Measurements from ENCODE around the gene CA10. TPM values are rescaled to one million over a fixed set of nuclear protein-coding genes. Genes with fewer than 3 reads are reported as not detected.

CA10 gene
- total RNA-seq, 1 experiment from 2014 or later = not detected

GRCh38 chr17:51842763-51843162 lies 315.8 kb downstream of the CA10 start:
- in situ Hi-C loops (cut with HindIII; ENCODE audit: low sequenced_read_pairs) = no loop called here
- no peak for DNase-seq (ENCODE audit: low spot score)

- DNase-seq (ENCODE audit: low spot score) = no peak
- in situ Hi-C loops (cut with HindIII; ENCODE audit: low sequenced_read_pairs) = no loop called here
Measured at GRCh38 chr17:51841669-51842068, 316.8 kb downstream of the CA10 start.

- no peak for DNase-seq (ENCODE audit: low spot score)
- in situ Hi-C loops (cut with HindIII; ENCODE audit: low sequenced_read_pairs) = no loop called here
Measured at GRCh38 chr17:51840688-51841087, 317.8 kb downstream of the CA10 start.

GRCh38 chr17:51833620-51834019 lies 324.9 kb downstream of the CA10 start:
- in situ Hi-C loops (cut with HindIII; ENCODE audit: low sequenced_read_pairs) = no loop called here
- no peak for DNase-seq (ENCODE audit: low spot score)

- in situ Hi-C loops (cut with HindIII; ENCODE audit: low sequenced_read_pairs) = no loop called here
- DNase-seq (ENCODE audit: low spot score) = no peak
Measured at GRCh38 chr17:51833045-51833444, 325.5 kb downstream of the CA10 start.

- no peak for DNase-seq (ENCODE audit: low spot score)
- in situ Hi-C loops (cut with HindIII; ENCODE audit: low sequenced_read_pairs) = no loop called here
Measured at GRCh38 chr17:51830886-51831285, 327.6 kb downstream of the CA10 start.

- DNase-seq (ENCODE audit: low spot score) = no peak
- in situ Hi-C loops (cut with HindIII; ENCODE audit: low sequenced_read_pairs) = no loop called here
Measured at GRCh38 chr17:51830451-51830850, 328.1 kb downstream of the CA10 start.

GRCh38 chr17:51828901-51829300 lies 329.6 kb downstream of the CA10 start:
- in situ Hi-C loops (cut with HindIII; ENCODE audit: low sequenced_read_pairs) = no loop called here
- DNase-seq (ENCODE audit: low spot score) = no peak

GRCh38 chr17:51827140-51827539 lies 331.4 kb downstream of the CA10 start:
- in situ Hi-C loops (cut with HindIII; ENCODE audit: low sequenced_read_pairs) = no loop called here
- no peak for DNase-seq (ENCODE audit: low spot score)

GRCh38 chr17:51820766-51821165 lies 337.7 kb downstream of the CA10 start:
- in situ Hi-C loops (cut with HindIII; ENCODE audit: low sequenced_read_pairs) = no loop called here
- DNase-seq (ENCODE audit: low spot score) = no peak

- no peak for DNase-seq (ENCODE audit: low spot score)
- in situ Hi-C loops (cut with HindIII; ENCODE audit: low sequenced_read_pairs) = no loop called here
Measured at GRCh38 chr17:51820252-51820651, 338.3 kb downstream of the CA10 start.

GRCh38 chr17:51819341-51820219 lies 338.9 kb downstream of the CA10 start:
- in situ Hi-C loops (cut with HindIII; ENCODE audit: low sequenced_read_pairs) = no loop called here
- DNase-seq (ENCODE audit: low spot score) = peak; percentile 55

- in situ Hi-C loops (cut with HindIII; ENCODE audit: low sequenced_read_pairs) = no loop called here
- no peak for DNase-seq (ENCODE audit: low spot score)
Measured at GRCh38 chr17:51818777-51819176, 339.7 kb downstream of the CA10 start.

- in situ Hi-C loops (cut with HindIII; ENCODE audit: low sequenced_read_pairs) = no loop called here
- no peak for DNase-seq (ENCODE audit: low spot score)
Measured at GRCh38 chr17:51817955-51818354, 340.6 kb downstream of the CA10 start.

GRCh38 chr17:51817117-51817516 lies 341.4 kb downstream of the CA10 start:
- no peak for DNase-seq (ENCODE audit: low spot score)
- in situ Hi-C loops (cut with HindIII; ENCODE audit: low sequenced_read_pairs) = no loop called here

GRCh38 chr17:51815097-51815496 lies 343.4 kb downstream of the CA10 start:
- no peak for DNase-seq (ENCODE audit: low spot score)
- in situ Hi-C loops (cut with HindIII; ENCODE audit: low sequenced_read_pairs) = no loop called here

GRCh38 chr17:51814521-51814920 lies 344.0 kb downstream of the CA10 start:
- in situ Hi-C loops (cut with HindIII; ENCODE audit: low sequenced_read_pairs) = no loop called here
- no peak for DNase-seq (ENCODE audit: low spot score)

- in situ Hi-C loops (cut with HindIII; ENCODE audit: low sequenced_read_pairs) = no loop called here
- peak; percentile 57 for DNase-seq (ENCODE audit: low spot score)
Measured at GRCh38 chr17:51813784-51814174, 344.7 kb downstream of the CA10 start.

GRCh38 chr17:51813140-51813783 lies 345.3 kb downstream of the CA10 start:
- DNase-seq (ENCODE audit: low spot score) = peak; percentile 72
- in situ Hi-C loops (cut with HindIII; ENCODE audit: low sequenced_read_pairs) = no loop called here

- no peak for DNase-seq (ENCODE audit: low spot score)
- in situ Hi-C loops (cut with HindIII; ENCODE audit: low sequenced_read_pairs) = no loop called here
Measured at GRCh38 chr17:51807460-51807859, 351.1 kb downstream of the CA10 start.

GRCh38 chr17:51805765-51806164 lies 352.7 kb downstream of the CA10 start:
- in situ Hi-C loops (cut with HindIII; ENCODE audit: low sequenced_read_pairs) = no loop called here
- no peak for DNase-seq (ENCODE audit: low spot score)

Data from G401 (cell line).